Measurements from ENCODE around the gene CEMIP. TPM values are rescaled to one million over a fixed set of nuclear protein-coding genes. Genes with fewer than 3 reads are reported as not detected.

CEMIP gene
- total and polyA plus RNA-seq, 12 donors, result 0.01 to 1.9 (median 0.23) TPM; not detected in 1

DNA sequence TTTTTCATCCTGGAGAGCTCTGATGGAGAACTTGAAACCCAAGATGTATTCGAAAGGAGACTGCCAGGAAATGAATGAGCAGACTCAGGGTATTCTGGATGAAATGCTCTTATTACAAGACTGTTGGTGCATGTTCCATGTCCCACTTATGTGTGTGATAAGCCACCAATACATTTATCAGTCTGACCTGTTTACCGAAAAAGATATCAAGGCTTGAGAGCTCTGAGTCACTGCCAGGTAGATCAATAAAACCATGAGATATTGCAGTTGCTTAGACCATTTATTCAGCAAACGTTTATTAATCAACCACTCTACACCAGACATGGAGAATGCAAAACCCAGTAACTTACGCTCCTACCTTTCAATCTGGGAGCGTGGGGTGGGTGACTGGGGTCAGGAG lies 17.2 kb downstream of the CEMIP start:
- Histone ChIP-seq H3K36me3 (no peaks in the 10 kb centered on the region), H3K4me1 (no peaks in the 10 kb centered on the region), H3K9me3 (no peaks in the 10 kb centered on the region), H3K4me3 (no peak overlapping the region), H3K27me3 (peaks cover 0 to 13% (median 5%) of the 10 kb centered on the region in 7 donors), H3K27ac (no peak overlapping the region)
- ATAC-seq (no peak), DNase-seq (no peak)
- TF ChIP-seq, protein P1, sequence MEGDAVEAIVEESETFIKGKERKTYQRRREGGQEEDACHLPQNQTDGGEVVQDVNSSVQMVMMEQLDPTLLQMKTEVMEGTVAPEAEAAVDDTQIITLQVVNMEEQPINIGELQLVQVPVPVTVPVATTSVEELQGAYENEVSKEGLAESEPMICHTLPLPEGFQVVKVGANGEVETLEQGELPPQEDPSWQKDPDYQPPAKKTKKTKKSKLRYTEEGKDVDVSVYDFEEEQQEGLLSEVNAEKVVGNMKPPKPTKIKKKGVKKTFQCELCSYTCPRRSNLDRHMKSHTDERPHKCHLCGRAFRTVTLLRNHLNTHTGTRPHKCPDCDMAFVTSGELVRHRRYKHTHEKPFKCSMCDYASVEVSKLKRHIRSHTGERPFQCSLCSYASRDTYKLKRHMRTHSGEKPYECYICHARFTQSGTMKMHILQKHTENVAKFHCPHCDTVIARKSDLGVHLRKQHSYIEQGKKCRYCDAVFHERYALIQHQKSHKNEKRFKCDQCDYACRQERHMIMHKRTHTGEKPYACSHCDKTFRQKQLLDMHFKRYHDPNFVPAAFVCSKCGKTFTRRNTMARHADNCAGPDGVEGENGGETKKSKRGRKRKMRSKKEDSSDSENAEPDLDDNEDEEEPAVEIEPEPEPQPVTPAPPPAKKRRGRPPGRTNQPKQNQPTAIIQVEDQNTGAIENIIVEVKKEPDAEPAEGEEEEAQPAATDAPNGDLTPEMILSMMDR (IDR thresholded peaks at IDR 0.05), result no peak
- WGBS, 2 donors, result 75 to 76% methylated on average over 5 of the region's 5 CpGs
- intact Hi-C loops (cut with DNase I), result loop anchor here in 1 of 10 donors (10.0 kb wide), 1 partner anchor 158 kb away; no protein-coding TSS in a partner anchor

DNA sequence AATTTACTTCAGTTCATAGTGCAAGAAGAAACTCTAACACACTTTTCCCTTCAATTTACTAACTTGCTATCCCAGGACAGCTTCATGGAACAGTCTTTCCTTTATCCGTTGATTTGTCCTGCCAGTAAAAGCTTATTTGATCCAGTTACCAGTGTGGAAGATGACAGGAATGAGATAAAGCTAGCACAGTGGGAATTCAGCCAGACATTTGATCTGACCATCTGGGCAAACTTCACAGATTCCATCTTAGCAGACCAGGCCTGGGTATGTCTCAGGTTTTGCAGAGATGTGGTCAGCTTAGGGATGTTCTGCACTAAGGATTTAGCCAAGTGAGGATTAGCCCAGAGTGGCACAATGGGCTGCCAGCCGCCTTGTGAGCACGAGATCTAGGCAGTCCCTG lies 19.7 kb downstream of the CEMIP start:
- Histone ChIP-seq H3K4me1 (peaks cover 0 to 10% (median 0%) of the 10 kb centered on the region in 9 donors), H3K4me3 (no peak overlapping the region), H3K9me3 (no peaks in the 10 kb centered on the region), H3K27me3 (peaks cover 0 to 4% (median 0%) of the 10 kb centered on the region in 7 donors), H3K36me3 (no peaks in the 10 kb centered on the region), H3K27ac (no peak overlapping the region)
- intact Hi-C loops (cut with DNase I), result loop anchor here in 1 of 10 donors (10.0 kb wide), 1 partner anchor 156 kb away; no protein-coding TSS in a partner anchor
- DNase-seq (no peak), ATAC-seq (no peak)
- TF ChIP-seq, protein P1 (IDR thresholded peaks at IDR 0.05), result no peak
- 74 to 86% methylated on average over 3 of the region's 3 CpGs for WGBS, 2 donors

DNA sequence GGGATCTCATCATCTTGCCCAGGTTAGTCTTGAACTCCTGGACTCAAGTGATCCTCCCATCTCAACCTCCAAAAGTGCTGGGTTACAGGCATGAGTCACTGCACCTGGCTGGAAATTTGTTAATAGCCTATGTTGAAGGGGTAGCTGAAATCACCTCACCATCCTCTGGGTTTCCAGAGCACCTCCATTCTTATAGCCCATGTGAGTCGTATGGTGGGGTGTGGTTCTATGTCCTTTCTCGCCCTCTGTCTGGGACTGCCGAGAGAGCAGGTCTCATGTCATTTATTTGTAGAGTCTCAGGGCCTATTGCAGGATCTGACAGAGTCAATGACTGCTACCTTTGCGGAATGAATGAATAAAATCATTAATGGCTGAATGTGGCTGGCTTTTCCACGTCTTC lies 20.9 kb downstream of the CEMIP start:
- WGBS, 2 donors, result 66 to 84% methylated on average over 5 of the region's 5 CpGs
- TF ChIP-seq, protein P1 (IDR thresholded peaks at IDR 0.05), result no peak
- Histone ChIP-seq H3K4me3 (no peak overlapping the region), H3K4me1 (peaks cover 0 to 10% (median 0%) of the 10 kb centered on the region in 9 donors), H3K9me3 (no peaks in the 10 kb centered on the region), H3K27ac (no peak overlapping the region), H3K36me3 (no peaks in the 10 kb centered on the region), H3K27me3 (peaks cover 0 to 2% (median 0%) of the 10 kb centered on the region in 7 donors)
- ATAC-seq (no peak), DNase-seq (no peak)
- intact Hi-C loops (cut with DNase I), result no loop called here

DNA sequence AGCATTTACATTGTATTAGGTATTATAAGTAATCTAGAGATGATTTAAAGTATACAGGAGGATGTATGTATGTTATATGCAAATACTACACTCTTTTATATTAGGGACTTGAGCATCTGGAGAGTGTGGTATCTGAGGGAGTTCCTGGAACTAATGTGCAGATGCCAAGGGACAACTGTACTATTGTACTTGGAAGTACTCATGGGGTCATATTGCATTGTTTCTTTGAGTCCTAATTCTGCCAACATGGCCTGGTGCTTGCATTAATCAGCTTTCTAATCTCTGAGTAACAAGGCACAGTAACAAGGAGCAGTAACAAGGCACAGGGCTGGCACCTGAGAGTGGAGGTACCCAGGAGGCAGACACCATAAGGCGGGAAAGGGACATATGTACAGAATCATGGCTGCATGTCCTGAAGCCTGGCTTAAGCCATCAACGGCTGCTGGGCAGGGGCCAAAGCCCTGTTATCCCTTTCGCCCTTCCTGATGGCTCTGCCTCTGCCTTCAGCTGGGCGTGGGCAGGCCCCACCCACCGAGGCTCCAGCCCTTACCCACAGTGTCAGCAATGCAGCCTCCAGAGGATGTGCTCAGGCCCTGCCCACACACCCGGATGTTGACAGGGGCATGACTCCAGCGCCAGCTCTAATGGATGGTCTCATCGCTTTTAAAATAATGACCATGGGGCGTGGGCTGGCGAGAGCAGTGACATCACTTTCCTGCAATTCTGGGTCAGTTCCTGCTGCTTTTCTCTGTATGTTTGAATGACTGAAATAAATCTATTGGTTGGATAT lies 22.9 kb downstream of the CEMIP start:
- DNase-seq (peak; percentile 14 to 15), ATAC-seq (peak in 6 of 8 donors; percentile 34 to 95 (median 72))
- Histone ChIP-seq H3K4me3 (no peak overlapping the region), H3K36me3 (no peaks in the 10 kb centered on the region), H3K9me3 (no peaks in the 10 kb centered on the region), H3K27me3 (no peaks in the 10 kb centered on the region), H3K27ac (peak overlapping the region in 1 of 10 donors; percentile 16), H3K4me1 (peaks cover 0 to 10% (median 0%) of the 10 kb centered on the region in 9 donors)
- TF ChIP-seq, protein P1 (IDR thresholded peaks at IDR 0.05), result no peak
- 61 to 71% methylated on average over 10 of the region's 10 CpGs for WGBS, 2 donors
- intact Hi-C loops (cut with DNase I), result no loop called here

Measured in heart right ventricle (tissue), 16 donors.